CD4-positive, alpha-beta T cell treated with Interleukin-6 for 4 hours (primary cell): ENCODE data around the gene NFIB.

Experiments
- DNase-seq: peaks from one replicate; pipeline ENCODE4 v3.0.0-alpha.2; 2020; ENCODE audit warnings: mixed read lengths

Gene NFIB

DNA sequence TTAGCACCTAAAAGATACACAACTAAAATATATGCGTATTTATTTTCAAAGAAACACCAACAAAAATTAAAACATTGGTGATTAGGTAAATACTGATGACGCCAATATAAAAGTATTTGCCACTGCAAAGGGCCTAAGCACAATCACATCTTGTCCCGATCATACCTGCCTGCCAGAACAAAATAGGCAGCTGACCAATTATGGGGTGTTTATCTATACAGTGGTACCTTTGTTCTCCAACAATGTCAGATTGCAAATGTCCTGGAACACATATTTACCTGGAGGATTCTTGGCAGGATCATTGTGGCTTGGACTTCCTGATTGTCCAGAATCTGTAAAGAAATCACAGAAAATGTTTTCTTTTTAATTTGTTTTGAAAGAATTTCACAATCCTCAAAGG lies 134.5 kb downstream of the NFIB start:
- no peak for DNase-seq

- no peak for DNase-seq
These were observed 138.2 kb downstream of the NFIB start for GRCh38 chr9:14175778-14176177.

DNA sequence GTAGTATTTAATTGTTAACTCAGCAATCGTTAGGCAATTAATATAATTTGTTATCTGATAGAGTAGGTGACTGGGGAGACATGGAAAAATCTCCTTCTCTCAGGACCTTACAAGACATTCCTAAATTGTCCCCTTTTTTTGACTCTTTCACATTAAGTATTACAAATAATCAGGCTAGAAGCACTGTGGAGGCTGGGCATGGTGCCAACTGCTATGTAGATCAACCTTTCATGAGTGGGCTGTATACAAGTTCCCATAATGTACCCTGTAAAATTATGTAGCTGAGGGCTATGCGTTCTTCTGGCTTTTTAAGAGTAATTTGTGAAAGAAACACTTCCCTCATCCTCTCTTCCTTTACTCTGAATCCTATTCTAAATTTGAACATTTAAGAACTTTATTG lies 140.2 kb downstream of the NFIB start:
- no peak for DNase-seq

- no peak for DNase-seq
These were observed 142.9 kb downstream of the NFIB start for GRCh38 chr9:14170973-14171596.

DNA sequence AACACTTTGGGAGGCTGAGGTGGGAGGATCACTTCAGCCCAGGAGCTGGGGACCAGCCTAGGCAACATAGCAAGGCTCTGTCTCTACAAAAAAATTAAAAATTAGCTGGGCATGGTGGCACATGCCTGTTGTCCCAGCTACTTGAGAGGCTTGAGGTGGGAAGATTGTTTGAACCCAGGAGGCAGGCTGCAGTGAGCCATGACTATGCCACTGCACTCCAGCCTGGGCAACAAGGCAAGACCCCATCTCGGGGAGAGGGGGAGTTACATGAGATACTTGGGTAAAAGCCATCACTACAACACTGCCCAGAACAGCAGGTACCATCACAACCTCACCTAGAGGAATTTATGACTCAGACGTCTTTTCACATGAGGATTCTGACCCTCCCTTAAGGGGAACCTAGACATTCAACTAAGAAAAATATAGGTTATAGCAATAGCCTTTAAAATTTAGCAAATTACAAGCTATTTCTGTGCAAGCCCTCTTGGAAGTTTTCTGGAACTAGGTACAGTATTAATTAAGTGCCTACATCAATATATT lies 143.5 kb downstream of the NFIB start:
- DNase-seq: no peak

GRCh38 chr9:14168381-14168780 lies 145.6 kb downstream of the NFIB start:
- DNase-seq: no peak

- DNase-seq: no peak
These were observed 148.4 kb downstream of the NFIB start for GRCh38 chr9:14165376-14166035.

DNA sequence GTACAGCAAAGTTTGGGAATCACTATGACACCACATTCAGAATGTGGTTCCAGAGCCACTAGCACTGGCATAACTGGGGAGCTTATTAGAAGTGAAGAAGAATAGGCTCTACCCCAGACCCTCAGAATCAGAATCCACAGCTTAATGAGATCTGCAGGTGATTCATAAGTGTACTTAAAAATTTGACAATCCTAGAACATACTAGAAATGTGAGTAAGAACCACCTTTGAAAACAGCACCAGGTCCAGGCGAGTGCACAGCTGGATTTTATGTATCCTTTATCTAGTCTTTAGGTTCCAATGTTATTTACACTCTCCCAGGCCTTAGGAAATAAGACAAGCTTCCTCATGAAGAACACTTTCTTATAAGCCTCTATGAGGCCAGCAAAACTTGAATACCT lies 149.0 kb downstream of the NFIB start:
- DNase-seq: no peak

GRCh38 chr9:14159440-14160216 lies 154.3 kb downstream of the NFIB start:
- no peak for DNase-seq

DNA sequence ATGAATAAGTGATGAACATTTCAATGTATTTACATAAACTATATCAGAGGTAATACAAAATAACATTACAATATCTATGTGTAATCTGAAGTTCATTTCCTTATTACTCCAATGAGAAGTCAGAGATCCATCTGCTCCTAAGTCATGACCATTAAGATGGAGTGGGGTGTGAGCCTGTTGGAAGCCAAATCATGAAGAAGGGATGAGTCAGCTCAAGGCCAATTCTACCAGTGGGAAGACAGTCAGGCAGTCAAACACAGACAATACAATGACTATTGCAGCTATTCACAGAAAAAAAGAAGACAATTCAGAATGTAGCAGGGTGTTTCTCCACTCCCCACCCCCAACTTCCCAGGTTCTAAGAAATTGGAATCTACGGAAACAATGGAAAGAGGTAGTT lies 155.0 kb downstream of the NFIB start:
- DNase-seq: no peak

DNA sequence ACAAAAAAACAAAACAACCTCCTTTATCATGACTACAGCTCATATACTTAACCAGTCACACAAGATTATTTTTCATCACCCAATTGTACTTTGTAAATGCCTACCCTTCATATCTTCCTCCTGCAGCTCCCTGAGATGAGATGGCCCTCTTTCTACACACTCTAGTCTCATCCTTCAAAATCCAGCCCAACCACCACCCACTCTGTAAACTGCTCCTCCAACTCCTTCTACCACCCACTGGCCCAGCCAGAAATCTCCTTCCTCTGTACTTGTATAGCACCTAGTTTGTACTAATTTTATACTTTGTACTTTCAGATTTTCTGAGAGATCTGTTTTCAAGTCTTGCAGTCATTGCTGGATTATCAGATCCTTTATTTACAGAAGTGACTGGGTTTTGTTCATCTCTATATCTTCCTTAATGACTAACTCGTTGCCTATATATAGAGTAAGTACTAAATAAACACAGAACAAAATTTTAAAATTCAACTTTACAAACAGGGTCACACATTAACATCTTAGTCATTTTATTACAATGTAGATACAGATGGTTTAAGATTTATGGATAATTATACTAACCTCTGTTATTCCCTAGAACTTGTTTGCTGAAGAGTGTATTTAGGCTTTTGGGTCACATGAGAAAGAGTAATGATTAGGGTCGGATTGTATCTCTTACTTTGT lies 155.7 kb downstream of the NFIB start:
- no peak for DNase-seq

DNA sequence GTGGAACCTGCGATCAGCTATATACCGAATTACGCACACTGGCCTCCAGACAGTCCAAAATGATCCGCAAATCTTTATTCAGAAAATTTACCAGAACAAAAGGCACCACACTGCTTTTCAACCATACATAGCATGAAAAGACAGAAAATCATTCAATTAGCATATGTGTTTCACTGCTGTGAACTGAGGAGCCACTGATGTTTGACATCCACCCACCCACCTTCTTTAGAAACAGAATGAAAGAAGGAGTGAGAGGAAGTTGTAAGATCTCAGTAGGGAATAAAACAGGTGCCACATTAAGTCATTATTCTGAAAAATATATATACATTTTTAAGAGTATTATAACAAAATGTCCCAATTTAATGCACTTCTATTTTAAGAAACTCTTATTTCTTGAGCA lies 156.8 kb downstream of the NFIB start:
- no peak for DNase-seq

DNA sequence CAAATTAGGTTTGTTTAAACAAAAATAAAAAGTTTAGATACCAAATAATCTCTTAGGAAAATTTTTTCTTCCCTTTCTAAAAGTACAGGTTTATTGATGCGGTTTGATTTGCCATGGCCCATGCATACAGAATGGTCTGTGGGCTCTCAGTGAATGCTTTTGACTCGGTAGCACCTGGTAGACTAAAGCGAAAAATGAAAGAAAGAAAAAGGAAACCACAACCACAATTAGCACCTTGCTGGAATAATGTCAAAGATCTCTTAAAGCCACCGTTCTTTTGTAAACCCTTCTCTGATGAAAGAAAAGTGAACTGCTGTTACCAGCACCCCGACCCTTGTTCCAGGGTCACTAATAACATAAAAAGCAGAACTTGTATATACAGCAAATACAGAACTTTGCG lies 157.9 kb downstream of the NFIB start:
- DNase-seq: no peak

- no peak for DNase-seq
These were observed 158.7 kb downstream of the NFIB start for GRCh38 chr9:14155237-14155636.

- DNase-seq: no peak
These were observed 160.6 kb downstream of the NFIB start for GRCh38 chr9:14153310-14153720.

- DNase-seq: no peak
These were observed 162.5 kb downstream of the NFIB start for GRCh38 chr9:14151451-14151850.

DNA sequence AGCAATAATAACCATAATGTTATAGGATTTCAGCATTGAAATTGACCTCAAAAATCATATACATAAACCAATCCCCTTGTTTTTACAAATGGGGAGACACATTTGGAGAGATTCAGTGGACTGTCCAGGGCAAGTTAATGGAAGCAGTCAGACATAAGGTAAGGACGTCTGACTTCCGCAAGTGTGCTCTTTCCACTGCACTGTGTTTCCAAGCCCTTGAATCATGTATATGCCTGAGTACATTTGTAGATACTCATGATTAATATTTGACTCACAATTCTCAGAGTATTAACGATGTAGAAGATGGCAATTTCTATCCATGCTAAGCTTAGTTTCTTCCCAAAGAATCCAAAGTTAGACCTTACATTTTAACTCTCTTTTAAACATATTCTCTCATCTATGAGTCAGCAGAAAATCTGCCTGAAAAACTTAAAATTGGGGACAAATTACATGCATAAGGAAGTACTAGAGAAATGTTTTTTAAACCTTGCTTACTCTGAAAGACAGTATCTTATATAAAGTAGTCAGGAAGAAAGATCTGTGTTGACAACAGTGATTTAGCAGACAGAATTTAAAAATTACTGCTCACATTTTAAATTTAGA lies 165.3 kb downstream of the NFIB start:
- no peak for DNase-seq

DNA sequence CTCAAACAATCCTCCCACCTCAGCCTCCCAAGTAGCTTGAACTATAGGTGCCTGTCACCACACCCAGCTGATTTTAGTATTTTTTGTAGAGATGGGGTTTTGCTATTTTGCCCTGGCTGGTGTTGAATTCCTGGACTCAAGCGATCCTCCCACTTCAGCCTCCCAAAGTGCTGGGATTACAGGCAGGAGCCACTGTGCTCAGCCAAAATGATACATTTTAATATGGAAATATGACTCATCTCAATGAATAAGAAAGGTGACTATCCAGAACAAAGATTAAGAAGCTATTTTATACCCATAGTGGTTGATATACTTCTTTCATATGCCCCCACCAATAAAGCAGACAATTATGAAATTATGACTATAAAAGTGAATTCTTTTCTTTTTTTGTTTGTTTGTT lies 166.2 kb downstream of the NFIB start:
- no peak for DNase-seq

DNA sequence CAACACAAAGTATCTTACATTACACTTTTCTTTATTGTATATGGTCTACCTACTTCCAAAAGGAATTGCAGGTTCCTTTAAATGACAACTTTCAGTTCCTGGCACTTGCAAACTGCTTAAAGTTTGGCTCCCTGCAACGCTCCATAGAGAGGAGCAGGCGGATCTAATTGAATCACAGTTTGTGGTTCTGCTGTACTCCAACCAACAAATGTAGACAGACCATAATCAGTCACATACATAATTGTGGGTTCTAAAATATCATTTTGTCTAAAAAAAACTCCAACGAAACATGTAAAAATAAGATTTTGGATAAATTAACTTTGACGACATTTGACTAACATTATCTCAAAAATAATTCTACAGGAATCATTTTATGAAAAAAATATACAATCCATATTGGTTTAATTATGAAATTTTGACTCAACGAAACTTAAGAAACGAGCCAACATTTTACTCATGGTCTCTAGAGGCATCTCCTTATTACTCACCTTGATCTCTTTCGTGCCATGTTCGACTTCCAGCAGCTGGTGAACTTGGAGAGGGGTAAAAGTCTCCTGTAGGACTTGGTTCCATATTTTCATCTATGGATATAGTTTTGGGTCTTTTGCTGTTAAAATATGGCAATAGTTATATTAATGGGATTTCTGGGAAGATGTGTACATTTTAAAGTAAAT lies 167.6 kb downstream of the NFIB start:
- no peak for DNase-seq

DNA sequence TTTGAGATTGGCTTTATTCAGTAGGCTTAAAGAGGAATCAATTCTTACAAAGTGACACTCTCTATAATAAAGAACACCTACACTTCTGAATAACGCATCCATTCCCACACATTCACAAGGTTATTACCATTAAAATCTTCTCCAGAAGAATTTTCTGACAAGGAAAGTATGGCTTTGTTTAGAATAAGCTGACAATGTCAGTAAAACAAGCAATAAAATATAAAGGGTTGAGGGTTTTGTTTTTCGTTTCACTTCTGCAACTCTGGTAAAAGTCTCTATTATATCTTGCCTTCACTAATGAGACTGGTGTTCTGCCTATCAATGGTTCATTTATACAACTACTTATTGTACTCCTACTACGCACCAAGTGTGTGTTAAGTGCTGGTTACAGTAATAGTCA lies 169.7 kb downstream of the NFIB start:
- no peak for DNase-seq

DNA sequence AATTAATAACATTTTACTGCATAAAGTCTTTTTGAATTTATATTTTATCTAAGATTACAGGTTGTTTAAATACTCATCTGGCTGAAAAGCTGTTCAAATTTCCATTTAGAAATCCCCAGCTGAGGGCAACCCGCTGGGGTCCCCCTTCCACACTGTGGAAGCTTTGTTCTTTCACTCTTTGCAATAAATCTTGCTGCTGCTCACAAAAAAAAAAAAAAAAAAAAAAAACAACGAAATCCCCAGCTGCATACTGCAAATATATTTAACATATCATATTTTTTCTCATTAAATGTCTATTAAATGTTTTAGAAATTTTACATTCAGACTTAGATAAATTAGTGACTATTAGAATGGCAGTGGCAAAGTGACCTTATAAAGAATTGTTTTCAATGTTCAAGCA lies 172.2 kb downstream of the NFIB start:
- DNase-seq: no peak

DNA sequence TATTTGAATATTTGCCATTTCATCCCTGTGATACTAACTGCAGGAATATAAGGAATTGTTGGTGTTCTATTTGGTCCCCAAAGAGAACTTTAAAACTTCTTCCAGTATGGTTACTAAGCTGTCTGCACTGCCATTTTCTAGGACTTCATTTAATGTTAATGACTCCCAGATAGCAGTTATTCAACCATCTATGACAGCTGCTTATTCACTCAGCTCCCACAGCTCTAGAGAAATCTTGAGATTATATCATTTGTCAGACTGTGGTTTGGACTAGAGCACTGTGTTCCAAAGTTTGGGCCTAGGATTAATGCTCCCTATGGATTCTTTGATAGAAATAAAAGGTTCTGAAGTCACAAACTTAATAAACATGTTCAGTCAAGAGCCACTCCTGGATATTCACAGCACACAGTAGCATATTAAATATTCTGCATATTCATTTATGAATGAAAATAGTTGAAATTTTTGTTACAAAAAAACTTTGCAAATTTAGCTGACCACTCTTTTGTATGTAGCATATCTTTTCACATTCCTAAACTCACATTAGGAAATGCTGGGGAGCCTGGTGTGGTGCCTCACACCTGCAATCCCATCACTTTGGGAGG lies 173.7 kb downstream of the NFIB start:
- DNase-seq: no peak
